Measurements from ENCODE around the gene ALG1. TPM values are rescaled to one million over a fixed set of nuclear protein-coding genes. Genes with fewer than 3 reads are reported as not detected.
A peak's percentile ranks its signal among the peaks of the same experiment; 100 is the strongest.

The ALG1 gene
- total and polyA plus RNA-seq, 2 of the 13 experiments (the other 11 are each of a cell fraction or from before 2014, with no cell fraction given): 43.3 to 75.6 TPM

- TF ChIP-seq STAT6 (CRISPR knock-in tag; IDR thresholded peaks at IDR 0.05; ENCODE audit: borderline replicate concordance) (no peak), ARID2 (CRISPR knock-in tag; IDR thresholded peaks at IDR 0.05; ENCODE audit: borderline replicate concordance) (no peak), RARG (CRISPR knock-in tag; IDR thresholded peaks at IDR 0.05; ENCODE audit: low read depth) (no peak), ZNF841 (CRISPR knock-in tag; IDR thresholded peaks at IDR 0.05; ENCODE audit: borderline replicate concordance) (no peak), ZGPAT (CRISPR knock-in tag; IDR thresholded peaks at IDR 0.05) (no peak), KLF15 (CRISPR knock-in tag; IDR thresholded peaks at IDR 0.05; ENCODE audit: borderline replicate concordance) (no peak), ZNF749 (CRISPR knock-in tag; IDR thresholded peaks at IDR 0.05; ENCODE audit: borderline replicate concordance) (no peak), KDM1A (CRISPR knock-in tag; IDR thresholded peaks at IDR 0.05) (0 out of 2 replicates have a peak, but pooled peaks have one; percentile 33), SPEN (CRISPR knock-in tag; IDR thresholded peaks at IDR 0.05; ENCODE audit: low read depth) (no peak), PHF5A (CRISPR knock-in tag; IDR thresholded peaks at IDR 0.05; ENCODE audit: low read depth, unreplicated experiment) (no peak), ZNF569 (CRISPR knock-in tag; IDR thresholded peaks at IDR 0.05; ENCODE audit: borderline replicate concordance) (no peak), PCBP2 (optimal IDR thresholded peaks at IDR 0.05; ENCODE audit: low read depth, low read length, poor library complexity, severe bottlenecking) (no peak), SOX6 (IDR thresholded peaks at IDR 0.05) (no peak), SOX6 (CRISPR knock-in tag; IDR thresholded peaks at IDR 0.05) (no peak), ZNF253 (CRISPR knock-in tag; IDR thresholded peaks at IDR 0.05; ENCODE audit: borderline replicate concordance) (no peak), TEF (CRISPR knock-in tag; IDR thresholded peaks at IDR 0.05) (no peak), ZNF580 (CRISPR knock-in tag; IDR thresholded peaks at IDR 0.05; ENCODE audit: borderline replicate concordance, low read depth) (0 out of 2 replicates have a peak, but pooled peaks have one; percentile 19), MED8 (CRISPR knock-in tag; IDR thresholded peaks at IDR 0.05; ENCODE audit: insufficient replicate concordance) (no peak), ZNF605 (CRISPR knock-in tag; IDR thresholded peaks at IDR 0.05) (no peak)
These were observed 26.0 kb upstream of the ALG1 start (continued) for GRCh38 chr16:5045499-5046115.
